H9 (cell line): Measurements from ENCODE around the gene THAP9. TPM values are rescaled to one million over a fixed set of nuclear protein-coding genes. Genes with fewer than 3 reads are reported as not detected.

Experiments
- DNase-seq: peaks from one replicate; pipeline ENCODE4 v3.0.0-alpha.2; 2017
- H2AFZ ChIP-seq: one replicate; pipeline ENCODE4 v1.6.1; 2013; ENCODE audit warnings: mild to moderate bottlenecking, low read length, control low read depth, moderate library complexity
- H2AK5ac ChIP-seq: 2 replicates; pipeline ENCODE4 v1.6.1; 2013; ENCODE audit warnings: low read length, control low read depth, mixed read lengths; ENCODE audit not compliant: insufficient read length
- H2BK120ac ChIP-seq: one replicate; pipeline ENCODE4 v1.6.1; 2013; ENCODE audit warnings: low read depth, mild to moderate bottlenecking, low read length, control low read depth, inconsistent platforms; ENCODE audit not compliant: poor library complexity, severe bottlenecking
- H2BK12ac ChIP-seq: 2 replicates; pipeline ENCODE4 v1.6.1; 2013; ENCODE audit warnings: low read length, control low read depth, mixed read lengths, low read depth; ENCODE audit not compliant: insufficient read length
- H2BK15ac ChIP-seq: 2 replicates; pipeline ENCODE4 v1.6.1; 2013; ENCODE audit warnings: low read depth, low read length, control low read depth
- H2BK20ac ChIP-seq: one replicate; pipeline ENCODE4 v1.6.1; 2013; ENCODE audit warnings: low read depth, mild to moderate bottlenecking, low read length, control low read depth, inconsistent platforms; ENCODE audit not compliant: poor library complexity, severe bottlenecking
- H2BK5ac ChIP-seq: 2 replicates; pipeline ENCODE4 v1.6.1; 2013; ENCODE audit warnings: low read length, control low read depth, mixed read lengths; ENCODE audit not compliant: insufficient read length
- H3K14ac ChIP-seq: 2 replicates; pipeline ENCODE4 v1.6.1; 2013; ENCODE audit warnings: low read length, control low read depth; ENCODE audit not compliant: insufficient read depth
- H3K18ac ChIP-seq: 2 replicates; pipeline ENCODE4 v1.6.1; 2013; ENCODE audit warnings: low read depth, mild to moderate bottlenecking, mixed read lengths, low read length, control low read depth; ENCODE audit not compliant: insufficient read length
- H3K23ac ChIP-seq: 2 replicates; pipeline ENCODE4 v1.6.1; 2013; ENCODE audit warnings: low read length, control low read depth, mixed read lengths, low read depth; ENCODE audit not compliant: insufficient read length
- H3K23me2 ChIP-seq: 2 replicates; pipeline ENCODE4 v1.6.1; 2013; ENCODE audit warnings: low read depth, mild to moderate bottlenecking, mixed read lengths, low read length, control low read depth; ENCODE audit not compliant: insufficient read length, poor library complexity, severe bottlenecking
- H3K27ac ChIP-seq: 2 replicates; pipeline ENCODE4 v1.5.1; 2013; ENCODE audit warnings: low read length, control low read depth, mixed read lengths, low read depth; ENCODE audit not compliant: insufficient read length
- H3K27me3 ChIP-seq: 2 replicates; pipeline ENCODE4 v1.6.1; 2013; ENCODE audit warnings: low read length, control low read depth, inconsistent platforms; ENCODE audit not compliant: insufficient read depth
- H3K4ac ChIP-seq: 2 replicates; pipeline ENCODE4 v1.6.1; 2013; ENCODE audit warnings: low read depth, mild to moderate bottlenecking, control low read depth, inconsistent platforms, low read length, moderate library complexity
- H3K4me1 ChIP-seq: 2 replicates; pipeline ENCODE4 v1.6.1; 2013; ENCODE audit warnings: low read length, control low read depth, inconsistent platforms; ENCODE audit not compliant: insufficient read depth
- H3K4me2 ChIP-seq: 2 replicates; pipeline ENCODE4 v1.6.1; 2013; ENCODE audit warnings: low read length, control low read depth, mixed read lengths; ENCODE audit not compliant: insufficient read length, insufficient read depth
- H3K56ac ChIP-seq: 2 replicates; pipeline ENCODE4 v1.6.1; 2013; ENCODE audit warnings: low read depth, mild to moderate bottlenecking, mixed read lengths, low read length, control low read depth; ENCODE audit not compliant: insufficient read length
- H3K79me1 ChIP-seq: 2 replicates; pipeline ENCODE4 v1.6.1; 2013; ENCODE audit warnings: low read depth, mild to moderate bottlenecking, moderate library complexity, low read length, control low read depth, inconsistent platforms; ENCODE audit not compliant: insufficient read depth, poor library complexity, severe bottlenecking
- H3K79me2 ChIP-seq: 2 replicates; pipeline ENCODE4 v1.6.1; 2013; ENCODE audit warnings: low read length, control low read depth, inconsistent platforms; ENCODE audit not compliant: insufficient read depth
- H3K9ac ChIP-seq: 2 replicates; pipeline ENCODE4 v1.6.1; 2013; ENCODE audit warnings: low read length, control low read depth, mixed read lengths; ENCODE audit not compliant: insufficient read length; ENCODE audit errors: extremely low read depth
- H3K9me3 ChIP-seq: one replicate; pipeline ENCODE4 v1.6.1; 2013; ENCODE audit warnings: low read depth, low read length, inconsistent platforms; ENCODE audit not compliant: control insufficient read depth
- H3T11ph ChIP-seq: one replicate; pipeline ENCODE4 v1.6.1; 2013; ENCODE audit warnings: mild to moderate bottlenecking, low read length, control low read depth, inconsistent platforms
- H4K20me1 ChIP-seq: one replicate; pipeline ENCODE4 v1.6.1; 2013; ENCODE audit not compliant: control insufficient read depth, insufficient read length, insufficient read depth
- H4K5ac ChIP-seq: 2 replicates; pipeline ENCODE4 v1.6.1; 2013; ENCODE audit warnings: low read depth, mild to moderate bottlenecking, mixed read lengths, low read length, control low read depth; ENCODE audit not compliant: insufficient read length
- H4K8ac ChIP-seq: replicated peaks from 2 replicates; pipeline ENCODE4 v1.6.1; 2013; ENCODE audit warnings: low read length, control low read depth, mixed read lengths, low read depth; ENCODE audit not compliant: insufficient read length
- H4K91ac ChIP-seq: 2 replicates; pipeline ENCODE4 v1.6.1; 2013; ENCODE audit warnings: low read depth, mild to moderate bottlenecking, moderate library complexity, mixed read lengths, low read length, control low read depth; ENCODE audit not compliant: insufficient read length
- H3K27ac Mint-ChIP-seq, 3 experiments: 2 replicates in 2 of 3; 3 replicates in 1 of 3; pipeline ENCODE4 v1.8.0; 2020 to 2021; ENCODE audit warnings: mixed read lengths in 3 of 3, mild to moderate bottlenecking in 1 of 3, moderate library complexity in 1 of 3
- H3K27me3 Mint-ChIP-seq: 2 replicates; pipeline ENCODE4 v1.8.0; 2021; ENCODE audit warnings: low read depth, mild to moderate bottlenecking, moderate library complexity, mixed read lengths
- H3K36me3 Mint-ChIP-seq, 3 experiments: 2 replicates in 2 of 3; 3 replicates in 1 of 3; pipeline ENCODE4 v1.8.0; 2020 to 2021; ENCODE audit warnings: low read depth in 3 of 3, mixed read lengths in 3 of 3; ENCODE audit not compliant: insufficient read depth in 1 of 3
- H3K4me1 Mint-ChIP-seq, 2 experiments: 2 replicates each; pipeline ENCODE4 v1.8.0; 2020; ENCODE audit warnings: mixed read lengths in 2 of 2
- H3K4me3 Mint-ChIP-seq, 2 experiments: 2 replicates in 1 of 2; 3 replicates in 1 of 2; pipeline ENCODE4 v1.8.0; 2020 to 2021; ENCODE audit warnings: mild to moderate bottlenecking in 2 of 2, mixed read lengths in 2 of 2, moderate library complexity in 1 of 2
- H3K9me3 Mint-ChIP-seq, 2 experiments: 2 replicates in 1 of 2; 3 replicates in 1 of 2; pipeline ENCODE4 v1.8.0; 2020; ENCODE audit warnings: mild to moderate bottlenecking in 2 of 2, mixed read lengths in 2 of 2, moderate library complexity in 1 of 2
- CTCF ChIP-seq: fragments of 200-600 bp; sonication (generic); conservative IDR thresholded peaks from 3 replicates; pipeline ENCODE4 v1.8.0; 2021; ENCODE audit warnings: antibody characterized with exemption, mild to moderate bottlenecking
- WGBS: extraction: QIAGEN DNeasy Blood & Tissue Kit; methylation state at CpG from one replicate; pipeline ENCODE4 v1.1.7; 2013; ENCODE audit warnings: missing lambda C conversion rate, low lambda C conversion rate, mixed read lengths; ENCODE audit not compliant: insufficient read length; ENCODE audit errors: extremely low coverage; 5-methylcytosine and 5-hydroxymethylcytosine counted together
- total RNA-seq: library from RNA; stranded (reverse); gene quantifications from 2 replicates; pipeline ENCODE4 v1.2.1, GENCODE V29; 2021

THAP9 gene
- total RNA-seq, 1 experiment from 2014 or later = 14.8 TPM

- no peak overlapping the region for H2BK12ac ChIP-seq
- H3K14ac ChIP-seq = no peak overlapping the region
- no peak overlapping the region for H3K4me2 ChIP-seq
- H2BK5ac ChIP-seq = no peak overlapping the region
- H3K4me1 ChIP-seq = no peaks in the 10 kb centered on the region
- TF ChIP-seq CTCF = no peak
- H3K9me3 ChIP-seq = no peaks in the 10 kb centered on the region
- H4K8ac ChIP-seq = no peak overlapping the region
- H3K23ac ChIP-seq = no peak overlapping the region
- no peaks in the 10 kb centered on the region for H3K27me3 ChIP-seq
- no peak overlapping the region for H2BK120ac ChIP-seq
- no peaks in the 10 kb centered on the region for H3K79me2 ChIP-seq
- Mint-ChIP-seq H3K27ac (peak overlapping the region in 1 of 3 experiments; percentile 8; a peak in 1 of 7 replicates), H3K36me3 (peaks cover 3 to 26% (median 9%) of the 10 kb centered on the region in 3 experiments; a peak in 4 of 7 replicates), H3K4me3 (no peak overlapping the region), H3K9me3 (no peaks in the 10 kb centered on the region), H3K27me3 (no peaks in the 10 kb centered on the region), H3K4me1 (no peaks in the 10 kb centered on the region)
- no peak overlapping the region for H4K5ac ChIP-seq
- no peaks in the 10 kb centered on the region for H3K23me2 ChIP-seq
- H3T11ph ChIP-seq = no peak overlapping the region
- no peak overlapping the region for H3K18ac ChIP-seq
- no peaks in the 10 kb centered on the region for H3K79me1 ChIP-seq
- DNase-seq = no peak
- H3K56ac ChIP-seq = no peak overlapping the region
- no peak overlapping the region for H3K9ac ChIP-seq
- no peak overlapping the region for H4K91ac ChIP-seq
- H4K20me1 ChIP-seq = no peaks in the 10 kb centered on the region
- H2AFZ ChIP-seq = no peak overlapping the region
- H2BK20ac ChIP-seq = no peak overlapping the region
- H3K4ac ChIP-seq = no peak overlapping the region
- H2BK15ac ChIP-seq = no peak overlapping the region
- no peak overlapping the region for H2AK5ac ChIP-seq
- WGBS = no CpG with 5 or more reads among the region's 2 CpGs
- no peak overlapping the region for H3K27ac ChIP-seq
Observed at GRCh38 chr4:82965763-82966162, 65.2 kb downstream of the THAP9 start.
